GM08714 (cell line): ENCODE measurements around the gene NRSN2.

Source experiments
- H3K4me3 ChIP-seq: fragments of 200-500 bp; sonication (Bioruptor generic); 2 replicates; pipeline ENCODE4 v1.5.1; 2014; ENCODE audit warnings: mild to moderate bottlenecking, low read length, inconsistent platforms
- ZNF274 ChIP-seq: IDR thresholded peaks from 2 replicates; pipeline ENCODE4 v1.6.1; 2012; ENCODE audit warnings: mild to moderate bottlenecking, low read depth, low read length

The NRSN2 gene

GRCh38 chr20:356745-357144 is 9.8 kb downstream of the NRSN2 start:
- TF ChIP-seq ZNF274 = no peak
- no peak overlapping the region for H3K4me3 ChIP-seq

GRCh38 chr20:358891-359555 is 12.1 kb downstream of the NRSN2 start:
- no peak overlapping the region for H3K4me3 ChIP-seq
- TF ChIP-seq ZNF274 = no peak

GRCh38 chr20:361561-361960 is 14.7 kb downstream of the NRSN2 start:
- H3K4me3 ChIP-seq = no peak overlapping the region
- TF ChIP-seq ZNF274 = no peak

GRCh38 chr20:362271-363254 is 15.7 kb downstream of the NRSN2 start:
- H3K4me3 ChIP-seq = no peak overlapping the region
- TF ChIP-seq ZNF274 = no peak

- no peak for TF ChIP-seq ZNF274
- H3K4me3 ChIP-seq = no peak overlapping the region
Observed at GRCh38 chr20:363319-364078, 16.6 kb downstream of the NRSN2 start.

- TF ChIP-seq ZNF274 = no peak
- no peak overlapping the region for H3K4me3 ChIP-seq
Observed at GRCh38 chr20:364905-365794, 18.2 kb downstream of the NRSN2 start.

- H3K4me3 ChIP-seq = no peak overlapping the region
- TF ChIP-seq ZNF274 = no peak
Observed at GRCh38 chr20:366041-366718, 19.3 kb downstream of the NRSN2 start.

- TF ChIP-seq ZNF274 = no peak
- no peak overlapping the region for H3K4me3 ChIP-seq
Observed at GRCh38 chr20:366719-367485, 20.0 kb downstream of the NRSN2 start.

GRCh38 chr20:367486-367887 is 20.6 kb downstream of the NRSN2 start:
- TF ChIP-seq ZNF274 = no peak
- no peak overlapping the region for H3K4me3 ChIP-seq

- TF ChIP-seq ZNF274 = no peak
- no peak overlapping the region for H3K4me3 ChIP-seq
Observed at GRCh38 chr20:368915-369314, 22.0 kb downstream of the NRSN2 start.

GRCh38 chr20:370151-370600 is 23.3 kb downstream of the NRSN2 start:
- no peak for TF ChIP-seq ZNF274
- H3K4me3 ChIP-seq = no peak overlapping the region
